Embryonic facial prominence (tissue), 1 donor: Measurements from ENCODE around the gene KRTAP5-2.
"Not testable (repeated sequence)": the region's sequence is repeated elsewhere in the genome, so short reads cannot be mapped to it uniquely, and the experiment has no call there.

Experiments used
- DNase-seq: peaks from one replicate; pipeline ENCODE4 v3.0.0-alpha.2; 2016; ENCODE audit errors: extremely low spot score

KRTAP5-2 gene

DNA sequence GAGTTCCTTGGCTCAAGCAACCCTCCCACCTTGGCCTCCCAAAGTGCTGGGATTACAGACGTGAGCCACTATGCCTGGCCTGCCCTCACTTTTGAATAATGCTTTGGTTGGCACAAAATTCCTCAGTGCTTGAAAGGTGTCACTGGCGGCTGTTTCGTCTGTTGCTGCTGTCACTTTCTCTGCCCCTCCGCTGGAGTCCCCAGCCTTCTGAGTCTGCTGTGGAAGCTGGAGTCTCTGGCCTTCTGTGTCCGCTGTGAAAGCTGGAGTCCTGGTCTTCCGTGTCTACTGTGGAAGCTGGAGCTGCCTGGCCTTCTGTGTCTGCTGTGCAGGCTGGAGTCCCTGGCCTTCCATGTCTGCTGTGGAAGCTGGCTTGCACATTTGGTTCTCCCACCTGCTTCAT, 8.1 kb downstream of the KRTAP5-2 start:
- DNase-seq: no peak

DNA sequence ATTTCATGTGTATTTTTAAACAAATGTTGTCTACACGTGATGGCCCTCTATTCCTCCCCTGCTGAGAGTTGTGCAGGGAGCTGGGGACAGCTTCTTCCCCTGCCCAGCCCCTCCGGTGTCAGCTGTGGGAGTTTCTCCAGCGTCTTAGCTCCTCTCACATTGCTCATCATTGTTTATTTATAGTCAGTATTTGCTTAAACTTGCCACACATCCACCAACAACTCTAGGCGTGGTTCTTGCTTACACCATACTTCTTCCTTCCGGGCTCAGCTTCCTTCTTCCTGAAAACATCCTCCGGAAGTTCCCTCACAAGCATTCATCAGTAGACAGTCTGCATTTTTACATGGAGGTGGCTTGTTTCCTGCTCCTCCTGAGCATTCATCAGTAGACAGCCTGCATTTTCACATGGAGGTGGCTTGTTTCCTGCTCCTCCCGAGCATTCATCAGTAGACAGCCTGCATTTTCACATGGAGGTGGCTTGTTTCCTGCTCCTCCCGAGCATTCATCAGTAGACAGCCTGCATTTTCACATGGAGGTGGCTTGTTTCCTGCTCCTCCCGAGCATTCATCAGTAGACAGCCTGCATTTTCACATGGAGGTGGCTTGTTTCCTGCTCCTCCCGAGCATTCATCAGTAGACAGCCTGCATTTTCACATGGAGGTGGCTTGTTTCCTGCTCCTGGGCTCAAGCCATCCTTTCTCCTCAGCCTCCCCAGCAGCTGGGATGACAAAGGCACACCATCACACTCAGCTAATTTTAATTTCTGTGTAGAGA, 8.7 kb downstream of the KRTAP5-2 start:
- DNase-seq: not testable (repeated sequence)

- no peak for DNase-seq
These were observed 11.4 kb downstream of the KRTAP5-2 start for GRCh38 chr11:1586699-1587098.

DNA sequence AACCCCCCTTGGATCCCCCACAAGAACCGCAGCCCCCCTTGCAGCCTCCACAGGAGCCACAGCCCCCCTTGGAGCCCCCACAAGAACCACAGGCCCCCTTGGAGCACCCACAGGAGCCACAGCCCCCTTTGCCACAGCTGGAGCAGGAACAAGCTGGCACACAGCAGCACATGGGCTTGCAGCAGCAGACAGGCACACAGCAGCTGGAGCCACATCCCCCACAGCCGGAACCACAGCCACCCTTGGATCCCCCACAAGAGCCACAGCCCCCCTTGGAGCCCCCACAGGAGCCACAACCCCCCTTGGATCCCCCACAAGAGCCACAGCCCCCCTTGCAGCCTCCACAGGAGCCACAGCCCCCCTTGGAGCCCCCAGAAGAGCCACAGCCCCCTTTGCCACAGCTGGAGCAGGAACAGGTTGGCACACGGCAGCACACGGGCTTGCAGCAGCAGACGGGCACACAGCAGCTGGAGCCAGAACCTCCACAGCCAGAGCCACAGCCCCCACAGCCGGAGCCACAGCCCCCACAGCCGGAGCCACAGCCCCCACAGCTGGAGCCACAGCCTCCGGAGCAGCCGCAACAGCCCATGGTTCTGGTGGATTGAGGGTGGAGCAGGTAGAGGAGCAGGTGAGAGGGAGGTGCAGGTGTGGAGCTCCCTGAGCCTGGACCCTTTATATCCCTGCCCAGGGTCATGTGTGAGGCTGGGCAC, 13.3 kb downstream of the KRTAP5-2 start, which contains the start of gene KRTAP5-1:
Gene KRTAP5-1, minus strand, starts transcription at position 623 of the 710 bp plus-strand sequence. Its CDS starts 34 bp downstream, at position 589.
- DNase-seq: not testable (repeated sequence)

DNA sequence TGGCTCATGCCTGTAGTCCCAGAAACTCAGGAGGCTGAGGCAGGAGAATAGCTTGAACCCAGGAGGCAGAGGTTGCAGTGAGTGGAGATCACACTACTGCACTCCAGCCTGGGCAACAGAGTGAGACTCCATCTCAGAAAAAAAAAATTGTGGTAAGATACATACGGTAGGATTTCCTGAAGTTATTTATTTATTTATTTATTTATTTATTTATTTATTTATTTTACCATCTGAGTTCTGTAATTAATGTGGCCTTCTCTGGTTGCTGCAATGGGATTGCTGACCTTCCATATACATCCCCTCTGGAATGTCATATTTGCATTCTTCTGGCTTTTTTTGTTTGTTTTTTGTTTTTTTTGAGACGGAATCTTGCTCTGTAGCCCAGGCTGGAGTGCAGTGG, 15.2 kb downstream of the KRTAP5-2 start:
- not testable (repeated sequence) for DNase-seq

DNA sequence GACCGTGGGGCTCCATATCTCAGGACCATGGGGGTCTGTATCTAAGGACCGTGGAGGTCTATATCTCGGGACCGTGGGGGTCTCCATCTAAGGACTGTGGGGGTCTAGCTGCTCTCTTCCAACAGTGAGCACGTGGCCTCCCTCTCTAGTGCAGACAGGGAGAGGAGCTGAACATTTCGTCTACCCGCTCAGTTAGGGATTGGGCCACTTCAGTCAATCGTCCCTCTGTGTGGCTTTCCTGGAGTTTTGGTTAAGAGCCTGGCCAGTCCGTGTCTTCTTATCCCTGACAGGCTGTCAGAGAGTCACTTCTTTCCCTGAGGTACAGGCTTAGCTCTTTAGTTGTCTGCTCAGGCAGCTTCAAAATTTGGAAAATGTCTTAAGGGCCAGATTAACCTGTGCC, 16.1 kb downstream of the KRTAP5-2 start:
- DNase-seq: no peak

DNA sequence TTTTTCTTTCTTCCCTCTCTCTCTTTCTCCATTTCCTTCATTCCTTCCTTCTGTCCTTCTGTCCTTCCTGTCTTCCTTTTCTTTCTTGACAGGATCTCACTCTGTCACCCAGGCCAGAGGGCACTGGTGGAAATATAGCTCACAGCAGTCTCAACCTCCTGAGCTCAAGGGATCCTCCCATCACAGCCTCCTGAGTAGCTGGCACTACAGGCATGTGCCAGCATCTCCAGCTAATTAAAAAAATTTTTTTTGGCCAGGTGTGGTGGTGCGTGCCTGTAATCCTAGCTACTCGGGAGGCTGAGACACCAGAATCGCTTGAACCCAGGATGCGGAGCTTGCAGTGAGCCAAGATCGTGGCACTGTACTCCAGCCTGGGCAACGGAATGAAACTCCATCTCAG, 21.3 kb downstream of the KRTAP5-2 start:
- DNase-seq: no peak

DNA sequence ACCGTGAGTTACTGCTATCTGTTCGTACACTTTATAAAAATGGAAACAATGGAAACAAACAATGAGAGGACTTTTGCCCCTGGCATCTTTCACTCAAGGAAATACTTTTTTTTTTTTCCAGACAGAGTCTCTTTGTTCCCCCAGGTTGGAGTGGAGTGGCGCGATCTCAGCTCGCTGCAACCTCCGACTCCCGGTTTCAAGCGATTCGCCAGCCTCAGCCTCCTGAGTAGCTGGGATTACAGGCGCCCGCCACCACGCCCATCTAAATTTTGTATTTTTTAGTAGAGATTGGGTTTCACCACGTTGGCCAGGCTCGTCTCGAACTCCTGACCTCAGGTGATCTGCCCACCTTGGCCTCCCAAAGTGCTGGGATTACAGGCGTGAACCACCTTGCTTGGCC, 22.3 kb downstream of the KRTAP5-2 start:
- not testable (repeated sequence) for DNase-seq

DNA sequence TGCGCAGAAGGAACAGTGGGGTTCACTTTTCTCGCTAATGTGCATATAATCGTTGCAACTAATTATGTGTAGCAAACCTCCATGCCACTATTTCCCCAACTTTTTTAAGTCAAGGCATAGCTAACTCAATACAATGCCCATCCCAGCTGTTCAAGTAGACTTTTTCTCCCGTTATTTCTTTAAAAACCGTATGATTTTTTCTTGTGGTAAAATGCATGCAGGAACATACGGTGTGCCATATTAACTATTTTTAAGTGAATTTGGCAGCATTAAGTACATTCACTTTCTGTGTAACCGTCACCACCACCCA, 23.2 kb downstream of the KRTAP5-2 start:
- no peak for DNase-seq

DNA sequence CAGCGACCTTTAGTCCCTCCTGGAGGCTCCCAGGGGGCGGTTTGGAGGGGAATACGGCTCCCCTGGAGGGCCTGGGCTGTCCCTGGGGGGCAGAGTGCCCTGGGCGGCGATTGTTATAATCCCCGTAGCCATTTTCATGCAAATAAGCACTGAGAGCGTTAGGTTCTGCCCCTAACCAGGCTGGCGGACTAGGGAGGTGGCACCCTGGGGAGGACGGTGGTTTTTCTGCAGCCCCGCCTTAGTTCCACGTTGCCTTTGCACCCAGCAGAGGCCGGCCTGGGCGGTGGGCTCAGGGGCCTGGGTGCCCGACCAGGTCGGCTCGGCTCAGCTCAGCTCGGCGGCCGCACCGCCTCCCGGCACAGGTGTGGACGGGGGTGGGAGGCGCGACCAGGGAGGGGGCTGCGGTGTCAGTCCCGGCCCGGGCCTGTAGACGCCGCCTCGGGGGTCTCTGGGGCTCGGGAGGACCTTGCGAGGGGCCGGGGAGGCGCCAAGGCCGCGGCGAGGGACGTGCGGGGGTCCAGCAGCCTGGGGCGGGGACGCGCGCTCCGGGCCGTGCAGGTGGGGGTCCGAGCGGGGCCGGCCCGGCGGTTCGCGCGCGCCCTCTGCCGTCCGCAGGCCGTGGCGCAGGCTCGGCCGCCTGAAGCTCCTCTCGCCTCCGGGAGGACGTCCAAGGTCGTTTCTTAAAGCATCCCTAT, 23.7 kb downstream of the KRTAP5-2 start:
- DNase-seq: no peak

GRCh38 chr11:1573903-1574237, 24.2 kb downstream of the KRTAP5-2 start:
- DNase-seq: no peak

GRCh38 chr11:1573077-1573902, 24.8 kb downstream of the KRTAP5-2 start:
- DNase-seq: no peak

DNA sequence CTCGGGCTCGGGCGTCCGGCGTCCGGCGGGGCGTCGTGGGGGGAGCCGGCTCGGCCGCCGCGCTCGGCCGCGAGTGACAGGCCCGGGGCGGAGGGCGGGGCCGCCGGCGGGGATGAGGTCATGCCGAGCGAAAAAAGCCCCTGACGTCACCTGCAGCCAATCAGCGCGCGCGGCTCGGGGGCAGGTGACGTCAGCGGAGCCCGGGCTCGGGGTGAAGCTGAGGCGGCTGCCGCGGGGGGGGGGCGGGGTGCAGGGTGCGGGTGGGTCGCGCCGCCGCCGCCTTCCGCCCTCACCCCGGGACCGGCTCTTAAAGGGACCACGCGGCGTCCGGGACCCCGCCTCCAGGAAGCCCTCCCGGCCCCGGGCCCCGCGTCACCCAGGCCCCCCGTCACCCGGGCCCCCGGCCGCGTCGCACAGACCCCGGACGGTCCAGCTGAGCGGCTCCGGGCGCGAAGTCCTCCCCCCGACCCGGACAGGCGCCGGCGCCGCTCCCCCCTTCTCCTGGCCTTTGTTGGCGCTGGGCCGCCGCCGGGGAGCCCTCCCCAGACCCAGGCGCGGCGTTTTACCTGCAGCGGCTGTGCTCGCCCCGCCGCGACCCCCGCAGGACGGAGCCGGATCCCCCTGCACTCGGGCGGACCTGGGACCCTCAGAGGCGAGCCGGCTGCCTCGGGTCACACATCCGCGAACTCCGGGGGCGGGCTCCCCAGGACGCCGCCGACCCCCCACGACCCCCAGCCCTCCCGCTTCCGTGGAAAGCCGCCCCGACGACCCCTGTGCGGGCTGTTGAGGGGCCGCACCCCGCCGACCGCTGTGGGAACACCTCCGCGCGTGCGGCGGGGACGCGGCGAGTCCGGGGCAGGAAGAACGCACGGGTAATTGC, 25.7 kb downstream of the KRTAP5-2 start, which contains the start of gene DUSP8:
Gene DUSP8, minus strand, starts transcription at position 75 of the 880 bp plus-strand sequence. CDS start 6,445 bp downstream, outside the sequence.
- DNase-seq: peak; percentile 71

GRCh38 chr11:1571760-1572196, 26.3 kb downstream of the KRTAP5-2 start:
- no peak for DNase-seq

GRCh38 chr11:1570896-1571759, 27.0 kb downstream of the KRTAP5-2 start:
- DNase-seq: no peak

- DNase-seq: no peak
These were observed 27.6 kb downstream of the KRTAP5-2 start for GRCh38 chr11:1570531-1570895.

GRCh38 chr11:1570001-1570453, 28.1 kb downstream of the KRTAP5-2 start:
- DNase-seq: no peak

GRCh38 chr11:1569251-1569780, 28.8 kb downstream of the KRTAP5-2 start:
- no peak for DNase-seq

- DNase-seq: no peak
These were observed 29.6 kb downstream of the KRTAP5-2 start for GRCh38 chr11:1568441-1568911.
